ENCODE measurements around the gene SPAG5. TPM values are rescaled to one million over a fixed set of nuclear protein-coding genes. Genes with fewer than 3 reads are reported as not detected.

SPAG5 gene
- total RNA-seq, 4 donors from 2014 or later = 5.7 to 13.5 (median 7.0) TPM

GRCh38 chr17:28643983-28644786 lies 45.4 kb upstream of the SPAG5 start:
- Histone ChIP-seq H3K9me3 (no peaks in the 10 kb centered on the region), H3K27ac (peak overlapping the region; percentile 90), H3K36me3 (peaks cover 49% of the 10 kb centered on the region), H3K4me1 (peaks cover 34% of the 10 kb centered on the region), H3K27me3 (no peaks in the 10 kb centered on the region), H3K4me3 (peak overlapping the region; percentile 74)
- WGBS = under 1% methylated on average over 18 of the region's 18 CpGs
- no peak for TF ChIP-seq EP300 (IDR thresholded peaks at IDR 0.05)
- no peak for TF ChIP-seq POLR2A (IDR thresholded peaks at IDR 0.05)
- TF ChIP-seq CTCF (IDR thresholded peaks at IDR 0.05) = peak; percentile 25 to 48
- DNase-seq (ENCODE audit: low spot score in 2 of 2) = peak in 1 of 2 donors; percentile 73

GRCh38 chr17:28641579-28641978 lies 42.8 kb upstream of the SPAG5 start:
- Histone ChIP-seq H3K9me3 (no peaks in the 10 kb centered on the region), H3K4me1 (peaks cover 30% of the 10 kb centered on the region), H3K27me3 (no peaks in the 10 kb centered on the region), H3K27ac (no peak overlapping the region), H3K4me3 (no peak overlapping the region), H3K36me3 (peaks cover 65% of the 10 kb centered on the region)
- WGBS = 97% methylated on average over 2 of the region's 2 CpGs
- no peak for TF ChIP-seq CTCF (IDR thresholded peaks at IDR 0.05)
- TF ChIP-seq POLR2AphosphoS5 (IDR thresholded peaks at IDR 0.05) = no peak
- TF ChIP-seq POLR2A (IDR thresholded peaks at IDR 0.05) = no peak
- TF ChIP-seq EP300 (IDR thresholded peaks at IDR 0.05) = no peak
- no peak for DNase-seq (ENCODE audit: low spot score in 2 of 2)

- Histone ChIP-seq H3K27ac (no peak overlapping the region), H3K4me3 (no peak overlapping the region), H3K36me3 (peaks cover 100% of the 10 kb centered on the region), H3K27me3 (no peaks in the 10 kb centered on the region), H3K9me3 (no peaks in the 10 kb centered on the region), H3K4me1 (peaks cover 10% of the 10 kb centered on the region)
- 100% methylated on average over 1 of the region's 1 CpG for WGBS
- DNase-seq (ENCODE audit: low spot score in 2 of 2) = no peak
- no peak for TF ChIP-seq POLR2AphosphoS5 (IDR thresholded peaks at IDR 0.05)
- no peak for TF ChIP-seq POLR2A (IDR thresholded peaks at IDR 0.05)
- TF ChIP-seq CTCF (IDR thresholded peaks at IDR 0.05) = no peak
- no peak for TF ChIP-seq EP300 (IDR thresholded peaks at IDR 0.05)
Observed at GRCh38 chr17:28635506-28635905, 36.7 kb upstream of the SPAG5 start.

GRCh38 chr17:28634206-28634865 lies 35.5 kb upstream of the SPAG5 start:
- DNase-seq (ENCODE audit: low spot score in 2 of 2) = no peak
- WGBS = 74% methylated on average over 14 of the region's 14 CpGs
- TF ChIP-seq POLR2AphosphoS5 (IDR thresholded peaks at IDR 0.05) (no peak), EP300 (IDR thresholded peaks at IDR 0.05) (no peak), POLR2A (IDR thresholded peaks at IDR 0.05) (no peak), CTCF (IDR thresholded peaks at IDR 0.05) (no peak)
- Histone ChIP-seq H3K4me1 (peaks cover 10% of the 10 kb centered on the region), H3K27ac (no peak overlapping the region), H3K9me3 (no peaks in the 10 kb centered on the region), H3K4me3 (no peak overlapping the region), H3K27me3 (no peaks in the 10 kb centered on the region), H3K36me3 (peaks cover 100% of the 10 kb centered on the region)

- H3K27me3 ChIP-seq = no peaks in the 10 kb centered on the region
- WGBS = 93% methylated on average over 4 of the region's 4 CpGs
- DNase-seq (ENCODE audit: low spot score in 2 of 2) = no peak
- no peaks in the 10 kb centered on the region for H3K9me3 ChIP-seq
- no peak for TF ChIP-seq POLR2A (IDR thresholded peaks at IDR 0.05)
- H3K36me3 ChIP-seq = peaks cover 93% of the 10 kb centered on the region
- H3K4me1 ChIP-seq = no peaks in the 10 kb centered on the region
- no peak overlapping the region for H3K4me3 ChIP-seq
- no peak overlapping the region for H3K27ac ChIP-seq
Observed at GRCh38 chr17:28626818-28627217, 28.0 kb upstream of the SPAG5 start.

Measured in suprapubic skin (tissue), 4 donors.